RWPE2 (cell line): ENCODE data around the gene C8A.

Experiments used
- ATAC-seq: fragments of 200-7000 bp; cut with Tn5 transposase; 3 replicates; pipeline ENCODE4 v1.9.1; 2021; ENCODE audit warnings: low read depth
- DNase-seq: peaks from one replicate; pipeline ENCODE4 v3.0.0-alpha.2; 2020; ENCODE audit warnings: low spot score
- H3K27ac ChIP-seq: fragments of 450-650 bp; 2 replicates; pipeline ENCODE4 v1.5.1; 2017; ENCODE audit warnings: mild to moderate bottlenecking; ENCODE audit not compliant: poor library complexity, severe bottlenecking
- H3K27me3 ChIP-seq: fragments of 250-450 bp; sonication (Bioruptor Pico); 2 replicates; pipeline ENCODE4 v1.5.1; 2021; ENCODE audit warnings: mild to moderate bottlenecking, moderate library complexity; ENCODE audit not compliant: insufficient read depth, poor library complexity, severe bottlenecking
- H3K36me3 ChIP-seq: fragments of 250-450 bp; sonication (Bioruptor Pico); 2 replicates; pipeline ENCODE4 v1.5.1; 2020; ENCODE audit warnings: low read depth, mild to moderate bottlenecking, moderate library complexity
- H3K4me1 ChIP-seq: fragments of 250-450 bp; sonication (Bioruptor Pico); 2 replicates; pipeline ENCODE4 v1.5.1; 2021; ENCODE audit warnings: mild to moderate bottlenecking, moderate library complexity; ENCODE audit not compliant: insufficient read depth, poor library complexity, severe bottlenecking
- H3K4me3 ChIP-seq: fragments of 250-450 bp; sonication (Bioruptor Pico); 2 replicates; pipeline ENCODE4 v1.5.1; 2021; ENCODE audit warnings: mild to moderate bottlenecking, moderate library complexity; ENCODE audit not compliant: severe bottlenecking
- H3K9me3 ChIP-seq: fragments of 250-450 bp; sonication (Bioruptor Pico); 2 replicates; pipeline ENCODE4 v1.5.1; 2021; ENCODE audit warnings: mild to moderate bottlenecking, moderate library complexity; ENCODE audit not compliant: severe bottlenecking
- CTCF ChIP-seq: fragments of 450-650 bp; IDR thresholded peaks from one replicate; pipeline ENCODE4 v1.5.1; 2017; ENCODE audit warnings: mild to moderate bottlenecking, moderate library complexity; ENCODE audit not compliant: poor library complexity, severe bottlenecking

The C8A gene

GRCh38 chr1:56866656-56867055 lies 12.1 kb downstream of the C8A start:
- Histone ChIP-seq H3K9me3 (no peaks in the 10 kb centered on the region), H3K4me1 (no peaks in the 10 kb centered on the region), H3K4me3 (no peak overlapping the region), H3K27ac (no peak overlapping the region), H3K27me3 (no peaks in the 10 kb centered on the region), H3K36me3 (no peaks in the 10 kb centered on the region)
- no peak for DNase-seq
- peak; percentile 35; the same call in 1 of the 3 replicates for ATAC-seq
- no peak for TF ChIP-seq CTCF

DNA sequence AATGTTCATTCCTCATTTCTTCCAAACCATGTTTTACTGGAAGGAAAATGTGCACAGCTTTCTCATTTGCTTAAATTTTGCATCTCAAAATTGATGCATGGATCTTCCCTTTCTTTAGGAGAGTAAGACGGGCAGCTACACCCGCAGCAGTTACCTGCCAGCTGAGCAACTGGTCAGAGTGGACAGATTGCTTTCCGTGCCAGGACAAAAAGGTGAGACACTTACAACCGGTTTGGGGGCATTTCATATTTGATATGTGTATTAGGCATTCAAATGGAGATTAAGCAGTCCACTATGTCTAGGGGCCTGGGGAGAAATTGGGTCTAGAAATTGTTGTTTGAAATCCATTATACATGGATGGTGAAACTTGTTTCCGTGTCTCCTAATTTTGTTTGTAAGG lies 12.9 kb downstream of the C8A start:
- no peaks in the 10 kb centered on the region for H3K9me3 ChIP-seq
- H3K36me3 ChIP-seq = no peaks in the 10 kb centered on the region
- no peak for TF ChIP-seq CTCF
- no peak for DNase-seq
- H3K27me3 ChIP-seq = no peaks in the 10 kb centered on the region
- no peaks in the 10 kb centered on the region for H3K4me1 ChIP-seq
- H3K27ac ChIP-seq = no peak overlapping the region
- ATAC-seq = no peak
- no peak overlapping the region for H3K4me3 ChIP-seq

- TF ChIP-seq CTCF = no peak
- Histone ChIP-seq H3K4me1 (no peaks in the 10 kb centered on the region), H3K4me3 (no peak overlapping the region), H3K27ac (no peak overlapping the region), H3K9me3 (no peaks in the 10 kb centered on the region), H3K36me3 (no peaks in the 10 kb centered on the region), H3K27me3 (no peaks in the 10 kb centered on the region)
- ATAC-seq = no peak
- DNase-seq = no peak
Observed at GRCh38 chr1:56868761-56869160, 14.2 kb downstream of the C8A start.

- Histone ChIP-seq H3K4me3 (no peak overlapping the region), H3K27me3 (no peaks in the 10 kb centered on the region), H3K4me1 (no peaks in the 10 kb centered on the region), H3K9me3 (no peaks in the 10 kb centered on the region), H3K36me3 (no peaks in the 10 kb centered on the region), H3K27ac (no peak overlapping the region)
- ATAC-seq (no peak), DNase-seq (no peak)
- no peak for TF ChIP-seq CTCF
Observed at GRCh38 chr1:56872597-56872996, 18.0 kb downstream of the C8A start.

DNA sequence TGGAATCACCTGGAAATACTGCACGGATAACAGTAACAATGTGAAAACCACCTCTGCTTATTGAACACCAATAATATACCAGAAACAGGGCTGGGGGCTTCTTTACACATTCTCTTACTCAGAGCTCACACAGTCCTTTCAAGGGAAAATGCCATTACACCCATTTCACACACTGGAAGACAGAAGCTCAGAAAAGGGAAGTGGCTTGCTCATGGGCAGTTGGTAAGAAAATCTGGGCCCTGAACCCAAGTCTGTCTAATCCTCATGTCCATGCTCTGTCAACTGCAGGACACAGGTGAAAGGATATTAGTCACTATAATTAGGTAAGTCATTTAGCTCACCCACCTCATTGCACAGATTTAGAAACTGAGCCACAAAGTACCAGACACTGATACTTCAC lies 18.6 kb downstream of the C8A start:
- H3K9me3 ChIP-seq = no peaks in the 10 kb centered on the region
- no peaks in the 10 kb centered on the region for H3K27me3 ChIP-seq
- no peak for DNase-seq
- no peak for ATAC-seq
- no peaks in the 10 kb centered on the region for H3K4me1 ChIP-seq
- no peak for TF ChIP-seq CTCF
- no peaks in the 10 kb centered on the region for H3K36me3 ChIP-seq
- no peak overlapping the region for H3K4me3 ChIP-seq
- H3K27ac ChIP-seq = no peak overlapping the region
